ENCODE results near the gene SMIM32.

The SMIM32 gene

GRCh38 chr5:136192526-136193321, at the start of gene SMIM32:
TSS of gene SMIM32 (minus strand) at chr5:136193162. CDS start at chr5:136192524, 638 bp downstream.
- no peak for DNase-seq (ENCODE audit: low read depth)

- DNase-seq (ENCODE audit: low read depth): no peak
Observed at GRCh38 chr5:136242611-136243010, 49.6 kb upstream of the SMIM32 start.

GRCh38 chr5:136242136-136242535, 49.2 kb upstream of the SMIM32 start:
- DNase-seq (ENCODE audit: low read depth): no peak

GRCh38 chr5:136240894-136241293, 47.9 kb upstream of the SMIM32 start:
- no peak for DNase-seq (ENCODE audit: low read depth)

- no peak for DNase-seq (ENCODE audit: low read depth)
Observed at GRCh38 chr5:136236479-136237083, 43.6 kb upstream of the SMIM32 start.

GRCh38 chr5:136235321-136235720, 42.4 kb upstream of the SMIM32 start:
- DNase-seq (ENCODE audit: low read depth): no peak

- DNase-seq (ENCODE audit: low read depth): no peak
Observed at GRCh38 chr5:136232316-136232715, 39.4 kb upstream of the SMIM32 start.

GRCh38 chr5:136230176-136230575, 37.2 kb upstream of the SMIM32 start:
- DNase-seq (ENCODE audit: low read depth): no peak

GRCh38 chr5:136228136-136228757, 35.3 kb upstream of the SMIM32 start:
- no peak for DNase-seq (ENCODE audit: low read depth)

- DNase-seq (ENCODE audit: low read depth): no peak
Observed at GRCh38 chr5:136226401-136226800, 33.4 kb upstream of the SMIM32 start.

- no peak for DNase-seq (ENCODE audit: low read depth)
Observed at GRCh38 chr5:136225796-136226195, 32.8 kb upstream of the SMIM32 start.

- no peak for DNase-seq (ENCODE audit: low read depth)
Observed at GRCh38 chr5:136222580-136223235, 29.7 kb upstream of the SMIM32 start.

GRCh38 chr5:136221340-136221739, 28.4 kb upstream of the SMIM32 start:
- no peak for DNase-seq (ENCODE audit: low read depth)

GRCh38 chr5:136216230-136216629, 23.3 kb upstream of the SMIM32 start:
- DNase-seq (ENCODE audit: low read depth): no peak

- no peak for DNase-seq (ENCODE audit: low read depth)
Observed at GRCh38 chr5:136215812-136216211, 22.9 kb upstream of the SMIM32 start.

GRCh38 chr5:136213919-136214493, 21.0 kb upstream of the SMIM32 start:
- DNase-seq (ENCODE audit: low read depth): no peak

- DNase-seq (ENCODE audit: low read depth): no peak
Observed at GRCh38 chr5:136212252-136212721, 19.3 kb upstream of the SMIM32 start.

GRCh38 chr5:136211282-136212040, 18.5 kb upstream of the SMIM32 start:
- DNase-seq (ENCODE audit: low read depth): no peak

- no peak for DNase-seq (ENCODE audit: low read depth)
Observed at GRCh38 chr5:136210259-136210658, 17.3 kb upstream of the SMIM32 start.

- DNase-seq (ENCODE audit: low read depth): no peak
Observed at GRCh38 chr5:136209346-136209910, 16.5 kb upstream of the SMIM32 start.

GRCh38 chr5:136208916-136209315, 16.0 kb upstream of the SMIM32 start:
- no peak for DNase-seq (ENCODE audit: low read depth)

Measured in non-pigmented ciliary epithelial cell (primary cell).